Fibroblast of villous mesenchyme (primary cell): Measurements from ENCODE around the gene HSFY2. TPM values are rescaled to one million over a fixed set of nuclear protein-coding genes. Genes with fewer than 3 reads are reported as not detected.
"Not testable (repeated sequence)": the region's sequence is repeated elsewhere in the genome, so short reads cannot be mapped to it uniquely, and the experiment has no call there.

Experiments used
- DNase-seq: peaks from one replicate; pipeline ENCODE4 v3.0.0-alpha.2; 2010; ENCODE audit warnings: low read depth
- H3K4me3 ChIP-seq: 2 replicates; pipeline ENCODE4 v1.5.1; 2011; ENCODE audit warnings: low read depth, mild to moderate bottlenecking, low read length
- small RNA-seq: library from RNA; depleted of rRNA; stranded (forward); fragments of <200 nt; gene quantifications from one replicate; pipeline ENCODE3, GENCODE V24; 2012
- total RNA-seq: library from RNA; depleted of rRNA; stranded (reverse); fragments of >200 nt; gene quantifications from 2 replicates; pipeline ENCODE4 v1.2.3, GENCODE V29; 2012

The HSFY2 gene, protein sequence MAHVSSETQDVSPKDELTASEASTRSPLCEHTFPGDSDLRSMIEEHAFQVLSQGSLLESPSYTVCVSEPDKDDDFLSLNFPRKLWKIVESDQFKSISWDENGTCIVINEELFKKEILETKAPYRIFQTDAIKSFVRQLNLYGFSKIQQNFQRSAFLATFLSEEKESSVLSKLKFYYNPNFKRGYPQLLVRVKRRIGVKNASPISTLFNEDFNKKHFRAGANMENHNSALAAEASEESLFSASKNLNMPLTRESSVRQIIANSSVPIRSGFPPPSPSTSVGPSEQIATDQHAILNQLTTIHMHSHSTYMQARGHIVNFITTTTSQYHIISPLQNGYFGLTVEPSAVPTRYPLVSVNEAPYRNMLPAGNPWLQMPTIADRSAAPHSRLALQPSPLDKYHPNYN
- not detected in 2 replicates for total RNA-seq

DNA sequence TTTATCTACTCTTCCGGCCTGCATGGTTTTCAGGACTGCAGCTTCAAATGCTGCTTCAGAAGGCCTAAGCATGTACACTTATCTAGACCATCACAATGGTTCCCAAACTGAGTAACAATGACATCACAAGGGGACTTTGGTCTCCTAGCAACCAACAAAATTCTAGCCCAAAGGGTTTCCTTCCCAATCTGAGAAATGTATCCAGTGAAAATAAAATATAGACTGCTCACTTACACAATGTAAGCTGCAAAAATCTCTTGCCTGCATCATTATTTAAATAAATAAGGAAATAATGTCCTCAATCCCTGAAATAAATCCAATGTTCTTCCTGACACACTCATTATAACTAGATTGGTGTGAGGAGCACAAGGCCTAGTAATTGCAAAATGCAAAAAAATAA is at the start of gene HSFY2:
HSFY2 (minus strand) TSS at position 101 of the 400 bp plus-strand sequence. CDS start 117 bp downstream, outside the sequence.
- H3K4me3 ChIP-seq, DNase-seq: not testable (repeated sequence)

DNA sequence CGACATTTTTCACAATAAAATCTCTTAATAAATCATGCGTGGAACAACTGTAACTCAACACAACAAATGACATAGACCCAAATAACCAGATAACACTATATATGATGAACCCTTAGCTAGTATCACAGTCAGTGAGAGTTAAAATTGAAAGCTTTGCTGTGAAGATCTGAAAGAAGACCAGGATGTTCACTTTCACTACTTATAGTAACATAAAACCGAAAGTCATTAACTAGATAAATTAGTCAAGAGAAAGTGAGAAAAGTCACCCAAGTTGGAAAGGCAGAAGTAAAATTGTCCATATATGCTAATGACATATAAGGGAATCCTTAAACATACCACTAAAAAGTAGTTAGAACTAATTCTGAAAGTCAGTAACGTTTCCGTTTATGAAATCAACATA is 42.2 kb upstream of the HSFY2 start:
- not testable (repeated sequence) for DNase-seq, H3K4me3 ChIP-seq

DNA sequence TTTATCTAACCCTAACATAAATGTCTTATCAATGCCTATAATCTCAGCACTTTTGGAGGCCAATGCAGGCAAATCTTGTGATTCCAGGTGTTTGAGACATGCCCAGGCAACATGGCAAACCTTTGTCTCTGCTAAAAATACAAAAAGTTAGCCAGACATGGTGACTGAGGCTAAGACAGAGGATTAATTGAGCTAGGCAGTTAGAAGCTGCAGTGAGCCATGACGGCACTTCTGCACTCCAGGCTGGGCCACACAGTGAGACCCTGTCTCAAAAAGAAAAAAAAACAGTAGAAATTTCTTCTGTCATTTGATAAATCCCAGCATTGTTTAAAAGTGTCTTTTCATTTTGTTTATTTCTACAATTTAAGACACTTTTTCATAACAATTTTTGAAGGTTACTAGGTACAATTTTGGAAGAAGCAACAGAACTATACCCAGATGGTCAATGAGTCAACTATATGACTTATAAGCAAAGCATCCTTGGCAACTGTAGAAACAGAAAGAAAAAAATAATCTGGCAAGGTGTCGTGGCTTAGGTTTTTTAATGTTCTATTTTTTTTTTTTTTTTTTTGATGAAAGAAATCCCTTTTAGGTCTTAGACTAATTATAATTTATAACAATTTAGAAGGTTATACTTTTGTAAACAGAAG is 15.3 kb upstream of the HSFY2 start:
- not testable (repeated sequence) for H3K4me3 ChIP-seq, DNase-seq

DNA sequence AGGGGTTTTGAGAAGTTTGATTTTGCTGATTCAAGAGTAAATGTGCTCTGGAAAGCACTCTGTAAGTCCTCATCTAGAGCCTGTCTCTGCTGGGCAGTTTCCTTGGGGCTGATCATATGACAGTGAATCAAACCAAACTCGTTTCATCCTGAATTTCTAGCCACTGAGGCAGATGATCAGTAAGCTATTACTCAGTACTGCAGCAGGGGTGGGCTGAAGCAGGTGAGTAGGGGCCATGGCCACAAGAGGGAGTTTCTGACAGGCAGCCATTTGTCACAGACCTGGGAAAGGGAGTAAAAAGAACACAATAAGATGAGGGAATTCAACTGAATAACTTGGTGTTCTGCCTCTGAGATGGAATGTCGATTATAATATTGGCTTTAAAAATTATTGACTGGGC is 19.5 kb downstream of the HSFY2 start:
- not testable (repeated sequence) for H3K4me3 ChIP-seq, DNase-seq

DNA sequence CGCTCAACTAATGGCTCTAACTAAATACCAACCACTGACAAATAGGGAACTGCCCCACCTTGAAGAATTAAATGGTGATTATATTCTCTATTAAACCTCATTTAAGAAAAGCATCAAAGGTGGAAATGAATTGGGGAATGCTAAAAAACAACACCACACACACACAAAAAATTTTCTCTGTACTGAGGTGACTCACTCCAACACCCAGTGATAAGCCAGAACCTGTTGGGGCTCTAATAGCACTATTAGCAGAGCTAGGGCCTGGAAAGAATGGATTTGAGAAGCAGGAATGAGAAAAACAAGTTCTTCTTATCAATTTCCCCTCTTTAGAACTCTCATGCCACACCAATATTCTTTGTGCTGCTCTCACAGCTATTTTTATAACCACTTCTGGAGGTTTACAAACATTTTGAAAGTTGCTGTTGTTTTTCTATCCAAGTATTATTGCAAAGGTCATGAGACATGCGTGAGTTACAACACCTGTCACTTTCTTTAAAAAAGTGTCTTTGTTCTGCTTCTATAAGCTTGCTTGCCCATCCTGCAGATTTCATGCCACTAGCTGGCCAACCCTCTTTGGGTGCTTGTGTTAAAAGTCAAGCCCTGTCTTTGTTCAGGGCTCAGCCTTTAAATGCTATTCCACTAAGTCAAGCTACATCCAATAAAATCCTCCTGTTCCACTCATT is 20.3 kb downstream of the HSFY2 start:
- DNase-seq, H3K4me3 ChIP-seq: not testable (repeated sequence)

DNA sequence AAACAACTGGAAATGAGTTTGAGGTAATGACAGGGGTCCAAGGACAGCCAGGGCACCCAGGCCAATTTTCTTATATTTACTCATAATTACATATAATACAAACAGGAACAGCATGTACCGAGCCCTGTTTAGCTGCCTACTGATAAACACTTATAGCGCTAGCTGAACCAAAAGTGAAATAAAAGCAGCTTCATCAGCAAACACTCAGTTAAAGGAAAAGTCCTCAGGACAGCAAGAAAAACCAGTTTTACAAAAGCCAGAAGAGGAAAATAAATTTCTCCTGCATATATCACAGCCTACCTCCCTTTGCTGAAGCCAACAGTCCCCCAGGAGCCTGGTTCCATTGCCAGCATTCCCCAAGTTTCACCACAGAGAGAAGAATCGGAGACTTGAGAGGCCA is 49.8 kb downstream of the HSFY2 start:
- not testable (repeated sequence) for DNase-seq

More for the DNA sequence above, 49.8 kb downstream of the HSFY2 start:
- not testable (repeated sequence) for H3K4me3 ChIP-seq

Small RNAs within 50 kb of the gene (small RNA-seq; reads per million reads assigned to genes)
- not detected for gene GPM6BP2

Other genes starting within 250 kb of the HSFY2 start
- not detected in 2 replicates for gene HSFY1, start 227.0 kb downstream of the HSFY2 start, total RNA-seq